HG02870 (cell line): ENCODE data around the gene WDR19.

ENCODE experiments used
- ATAC-seq: cut with Tn5 transposase; IDR thresholded peaks from one replicate; pipeline ENCODE4 v1.9.1; 2021; ENCODE audit warnings: mild to moderate bottlenecking, moderate library complexity; ENCODE audit not compliant: unreplicated experiment

The WDR19 gene

GRCh38 chr4:39295784-39296183 is 113.5 kb downstream of the WDR19 start:
- no peak for ATAC-seq

DNA sequence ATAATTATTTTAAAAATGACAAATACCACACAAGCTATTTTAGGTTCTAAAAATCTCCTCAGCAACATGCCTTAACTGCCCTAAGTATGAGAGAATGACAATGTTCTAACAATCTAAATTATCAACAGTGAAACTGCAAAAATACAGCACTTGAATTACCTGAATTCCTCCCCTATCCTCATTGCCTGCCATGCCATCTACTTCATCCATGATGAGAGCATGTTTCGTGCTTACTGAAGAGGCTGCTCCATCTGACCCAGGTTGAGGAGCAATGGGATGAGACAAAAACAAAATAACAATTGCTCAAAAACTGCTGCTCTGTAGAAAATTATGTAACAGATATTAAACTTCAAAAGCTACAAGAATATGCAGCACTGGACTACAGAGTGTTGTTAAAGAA is 120.6 kb downstream of the WDR19 start:
- ATAC-seq = no peak

DNA sequence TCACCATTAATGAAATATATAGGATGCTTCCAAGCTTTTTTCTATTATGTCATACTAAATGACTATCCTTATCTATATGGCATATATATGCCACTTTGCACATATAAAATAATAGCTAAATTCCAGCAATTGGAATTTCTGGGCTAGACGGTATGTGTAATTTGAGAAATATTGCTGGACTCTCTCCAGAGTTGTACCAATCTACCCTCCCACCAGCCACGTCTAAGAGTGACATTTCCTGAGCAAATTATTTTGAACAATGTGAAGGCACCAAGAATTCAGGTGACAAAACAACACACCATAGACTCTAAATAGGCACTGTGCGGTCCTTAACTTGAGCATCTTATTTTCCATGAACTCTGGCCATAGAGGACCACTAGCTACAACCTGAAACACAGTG is 121.5 kb downstream of the WDR19 start:
- ATAC-seq = no peak

GRCh38 chr4:39304651-39305050 is 122.3 kb downstream of the WDR19 start:
- no peak for ATAC-seq

DNA sequence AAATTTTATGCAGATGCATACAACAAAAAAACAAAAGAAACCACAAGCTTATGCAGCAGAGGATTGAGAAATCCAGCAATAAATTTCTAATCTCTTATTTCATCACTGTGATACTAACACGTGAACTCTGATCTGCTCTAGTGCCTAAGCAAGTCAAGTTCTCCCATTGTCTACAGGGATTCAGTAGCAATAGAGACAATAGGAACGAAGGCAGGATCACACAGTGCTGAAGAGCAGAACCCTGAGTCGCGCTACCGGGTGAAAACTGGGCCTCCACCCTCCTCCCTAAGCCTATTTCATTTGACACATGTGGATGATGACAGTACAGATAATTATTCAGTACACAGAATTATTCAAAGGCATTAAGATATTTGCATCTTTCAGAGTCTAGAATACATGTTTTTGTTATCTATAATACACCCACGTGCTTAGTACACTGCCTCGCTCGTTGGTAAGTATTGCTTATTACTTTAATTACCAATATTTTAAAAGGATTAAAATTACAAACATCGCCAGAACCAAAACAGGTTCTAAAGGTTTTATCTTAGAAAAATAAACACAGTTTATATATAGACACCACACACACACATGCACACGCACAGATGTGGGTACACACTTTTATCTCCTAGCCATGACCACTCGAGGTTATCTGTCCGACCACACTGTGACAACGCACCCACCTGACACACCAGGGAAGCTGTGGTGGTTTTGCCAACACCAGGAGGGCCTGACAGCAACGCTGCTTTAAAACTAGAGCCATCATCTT is 123.8 kb downstream of the WDR19 start:
- no peak for ATAC-seq

DNA sequence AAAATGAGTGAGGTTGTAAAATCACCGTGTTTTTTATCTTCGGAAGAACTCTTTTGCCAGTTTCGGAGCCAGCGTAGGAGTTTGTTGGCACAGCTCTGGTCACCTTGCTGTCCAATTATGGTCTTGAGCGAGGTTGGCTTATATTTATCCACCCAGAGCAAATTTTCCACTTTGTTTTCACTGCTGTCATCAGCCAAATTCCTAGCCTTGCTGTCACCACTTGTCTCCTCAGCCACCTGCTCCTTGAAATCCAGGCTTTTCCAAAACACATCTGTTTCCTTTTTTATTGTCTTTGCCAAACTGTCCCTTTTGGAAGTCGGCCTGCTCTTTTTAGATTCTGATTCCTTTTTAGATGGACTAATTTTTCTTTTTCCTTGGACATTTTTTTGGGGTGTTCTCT is 126.3 kb downstream of the WDR19 start:
- ATAC-seq = no peak

- no peak for ATAC-seq
These were observed 130.5 kb downstream of the WDR19 start for GRCh38 chr4:39312816-39313215.

DNA sequence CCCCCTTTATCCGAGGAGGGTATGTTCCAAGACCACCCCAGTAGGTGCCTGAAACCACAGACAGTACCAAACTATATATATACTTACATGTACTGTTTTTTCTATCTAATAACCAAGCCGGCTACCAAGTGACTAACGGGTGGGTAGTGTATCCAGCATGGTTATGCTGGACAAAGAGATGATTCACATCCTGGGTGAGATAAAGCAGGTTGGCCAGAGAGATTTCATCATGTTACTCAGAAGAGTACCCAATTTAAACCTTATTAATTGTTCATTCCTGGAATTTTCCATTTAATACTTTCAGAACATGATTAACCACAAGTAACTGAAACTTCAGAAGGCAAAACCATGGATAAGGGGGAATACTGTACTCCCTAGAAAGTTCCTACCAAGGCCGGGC is 137.3 kb downstream of the WDR19 start:
- no peak for ATAC-seq

- no peak for ATAC-seq
These were observed 138.2 kb downstream of the WDR19 start for GRCh38 chr4:39320381-39321115.

DNA sequence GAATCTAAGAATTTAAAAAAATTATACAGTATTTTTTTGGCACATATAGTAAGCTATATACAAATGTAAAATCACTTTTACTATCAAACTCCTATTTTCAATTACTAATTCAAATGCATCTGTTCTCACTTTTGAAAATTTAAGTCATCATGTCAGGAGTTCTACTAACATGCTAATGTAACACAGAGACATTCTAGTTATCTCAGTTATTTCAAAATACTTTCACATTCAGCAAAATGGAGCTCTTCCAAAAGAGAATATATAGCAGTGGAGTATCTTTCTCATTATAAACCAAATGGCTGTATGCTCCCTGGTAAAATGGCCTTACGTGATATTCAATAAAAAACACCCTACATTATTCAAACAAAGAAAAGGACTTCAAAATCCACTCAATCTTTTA is 141.5 kb downstream of the WDR19 start:
- ATAC-seq = no peak

DNA sequence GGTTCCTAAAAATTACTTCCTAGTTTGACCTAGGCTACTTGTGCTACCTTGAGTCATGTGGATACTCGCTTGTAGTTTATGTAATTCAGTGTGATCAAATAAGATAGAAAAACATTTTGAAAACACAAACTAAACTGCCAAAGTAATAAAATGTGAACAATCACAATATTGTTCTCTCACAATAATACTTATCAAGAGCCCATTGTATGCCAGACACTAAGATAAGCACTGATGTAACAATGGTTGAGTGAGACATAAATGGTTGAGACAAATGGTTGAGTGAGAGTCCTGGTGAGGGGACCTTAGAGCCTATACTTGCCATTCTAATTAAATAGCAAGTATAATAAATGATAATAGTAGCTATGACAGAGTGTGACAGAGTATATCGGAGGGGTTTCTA is 142.1 kb downstream of the WDR19 start:
- ATAC-seq = no peak

DNA sequence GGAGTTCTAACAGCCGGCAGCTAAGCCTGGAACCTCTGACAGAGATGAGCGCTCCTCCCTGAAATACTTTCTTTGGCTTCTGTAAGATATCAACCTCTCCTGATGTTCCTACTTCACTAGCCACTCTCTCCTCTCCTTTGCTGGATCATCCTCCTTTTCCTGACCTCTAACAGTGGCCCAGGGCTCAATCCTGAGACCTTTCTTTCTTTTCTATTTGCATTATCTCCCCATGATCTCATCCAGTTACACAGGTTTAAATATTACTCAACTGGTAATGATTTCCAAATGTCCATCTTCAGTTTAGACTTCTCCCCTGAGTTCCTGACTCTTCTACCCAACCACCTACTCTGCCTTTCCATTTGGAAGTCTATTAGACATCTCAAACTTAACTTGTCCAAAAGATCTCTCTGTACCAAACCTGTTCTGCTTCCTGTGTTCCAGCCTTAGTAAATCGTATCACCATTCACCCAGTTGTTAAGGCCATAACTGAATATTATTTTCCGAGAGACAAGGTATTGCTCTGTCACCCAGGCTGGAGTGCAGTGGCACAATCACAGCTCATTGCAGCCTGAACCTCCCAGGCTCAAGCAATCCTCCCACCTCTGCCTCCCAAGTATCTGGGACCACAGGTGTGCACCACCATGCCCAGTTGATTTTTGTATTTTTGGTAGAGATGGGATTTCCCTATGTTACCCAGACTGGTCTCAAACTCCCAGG is 142.7 kb downstream of the WDR19 start:
- ATAC-seq = no peak

DNA sequence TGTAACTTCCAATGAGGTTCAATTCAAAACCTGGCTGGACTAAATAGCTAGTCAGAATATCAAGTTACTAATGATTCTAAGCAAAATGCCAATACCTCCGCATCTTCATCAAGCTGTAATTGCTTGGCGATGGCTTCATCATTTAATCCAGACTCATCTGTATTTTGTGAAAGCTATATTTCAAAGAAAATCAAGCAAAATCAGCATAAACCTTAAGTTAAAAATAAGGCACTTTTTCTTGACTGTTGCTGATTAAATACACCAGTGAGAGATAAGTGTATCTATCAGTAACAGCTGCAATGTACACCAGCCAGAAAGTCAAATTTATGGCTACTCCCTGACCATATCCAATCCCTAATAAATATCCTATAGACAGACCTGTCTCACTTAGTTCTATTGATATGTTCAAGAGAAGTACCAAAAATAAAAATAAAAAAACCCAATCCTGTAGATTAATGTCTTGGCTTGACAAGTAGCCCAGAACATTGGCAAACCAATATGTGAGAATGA is 144.2 kb downstream of the WDR19 start:
- ATAC-seq = no peak

DNA sequence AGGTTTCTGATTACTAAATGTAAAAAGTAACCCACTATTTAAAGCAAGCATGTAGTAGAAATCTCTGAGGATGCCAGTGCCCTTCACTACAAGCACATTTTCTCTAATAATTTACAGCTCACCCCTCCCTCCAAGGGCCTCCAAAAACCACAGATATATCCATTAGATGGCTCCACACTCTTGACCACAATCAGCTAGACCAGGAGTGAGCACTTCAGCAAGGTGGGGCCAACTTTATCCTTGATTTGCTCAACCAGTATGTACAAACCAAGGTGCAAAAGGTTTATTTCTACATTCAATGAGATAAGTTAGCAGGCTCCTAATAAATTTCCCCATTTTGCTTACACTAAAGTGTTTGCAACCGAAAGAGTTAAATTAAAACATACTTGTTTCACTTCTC is 148.0 kb downstream of the WDR19 start:
- ATAC-seq = no peak

DNA sequence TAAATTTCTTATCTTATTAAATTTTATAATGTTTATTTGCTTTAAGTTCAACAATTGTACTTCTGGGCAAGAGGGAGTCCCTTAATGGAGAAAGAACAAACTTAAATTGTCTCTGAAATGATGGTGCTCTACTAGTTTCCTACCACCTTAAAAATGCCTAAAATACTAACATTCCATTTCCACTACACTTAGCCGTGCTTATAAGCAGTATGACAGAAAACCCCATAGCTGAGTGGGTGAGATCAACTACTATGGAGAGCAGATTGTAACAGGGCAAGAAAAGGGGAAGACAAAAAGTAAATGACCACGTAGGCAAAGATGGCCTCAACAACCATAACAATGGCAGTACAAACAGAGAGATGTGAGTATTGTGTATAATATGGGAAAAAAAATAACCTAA is 148.9 kb downstream of the WDR19 start:
- ATAC-seq = no peak
